ENCODE measurements around the gene CTH.
"Not testable (repeated sequence)": the region's sequence is repeated elsewhere in the genome, so short reads cannot be mapped to it uniquely, and the experiment has no call there.

Gene CTH

GRCh38 chr1:70458131-70458530 is 47.1 kb downstream of the CTH start:
- Mint-ChIP-seq H3K4me1 (peaks cover 18% of the 10 kb centered on the region), H3K36me3 (ENCODE audit: low read depth) (no peaks in the 10 kb centered on the region), H3K9me3 (no peaks in the 10 kb centered on the region), H3K27me3 (ENCODE audit: low read depth, poor library complexity) (no peaks in the 10 kb centered on the region), H3K4me3 (no peak overlapping the region), H3K27ac (no peak overlapping the region)
- TF ChIP-seq CTCF (IDR thresholded peaks at IDR 0.05) = no peak
- DNase-seq = no peak

- DNase-seq = no peak
- Mint-ChIP-seq H3K36me3 (ENCODE audit: low read depth) (no peaks in the 10 kb centered on the region), H3K9me3 (no peaks in the 10 kb centered on the region)
These were observed 48.6 kb downstream of the CTH start for GRCh38 chr1:70459496-70460225.

GRCh38 chr1:70460740-70461713 is 50.0 kb downstream of the CTH start:
- not testable (repeated sequence) for H3K27ac Mint-ChIP-seq; H3K27me3 Mint-ChIP-seq (ENCODE audit: low read depth, poor library complexity); DNase-seq; H3K9me3 Mint-ChIP-seq; H3K4me3 Mint-ChIP-seq; H3K36me3 Mint-ChIP-seq (ENCODE audit: low read depth)
- H3K4me1 Mint-ChIP-seq = peaks cover 18% of the 10 kb centered on the region

More at GRCh38 chr1:70459496-70460225, 48.6 kb downstream of the CTH start:
- H3K4me3 Mint-ChIP-seq = no peak overlapping the region
- H3K27me3 Mint-ChIP-seq (ENCODE audit: low read depth, poor library complexity) = peaks cover 4% of the 10 kb centered on the region
- peaks cover 18% of the 10 kb centered on the region for H3K4me1 Mint-ChIP-seq
- TF ChIP-seq CTCF (IDR thresholded peaks at IDR 0.05) = no peak
- H3K27ac Mint-ChIP-seq = no peak overlapping the region

- no peak for TF ChIP-seq CTCF (IDR thresholded peaks at IDR 0.05)
- Mint-ChIP-seq H3K4me1 (peaks cover 18% of the 10 kb centered on the region), H3K4me3 (no peak overlapping the region), H3K27ac (no peak overlapping the region), H3K27me3 (ENCODE audit: low read depth, poor library complexity) (peaks cover 4% of the 10 kb centered on the region), H3K9me3 (no peaks in the 10 kb centered on the region), H3K36me3 (ENCODE audit: low read depth) (no peaks in the 10 kb centered on the region)
- no peak for DNase-seq
These were observed 51.5 kb downstream of the CTH start for GRCh38 chr1:70462611-70463010.

- no peak overlapping the region for H3K4me3 Mint-ChIP-seq
- H3K27me3 Mint-ChIP-seq (ENCODE audit: low read depth, poor library complexity) = peaks cover 10% of the 10 kb centered on the region
- no peaks in the 10 kb centered on the region for H3K9me3 Mint-ChIP-seq
- DNase-seq = no peak
- peaks cover 3% of the 10 kb centered on the region for H3K4me1 Mint-ChIP-seq
- no peak for TF ChIP-seq CTCF (IDR thresholded peaks at IDR 0.05)
- no peaks in the 10 kb centered on the region for H3K36me3 Mint-ChIP-seq (ENCODE audit: low read depth)
- no peak overlapping the region for H3K27ac Mint-ChIP-seq
These were observed 54.8 kb downstream of the CTH start for GRCh38 chr1:70465911-70466310.

GRCh38 chr1:70467531-70467930 is 56.5 kb downstream of the CTH start:
- Mint-ChIP-seq H3K27me3 (ENCODE audit: low read depth, poor library complexity) (peaks cover 10% of the 10 kb centered on the region), H3K4me1 (no peaks in the 10 kb centered on the region), H3K4me3 (no peak overlapping the region), H3K36me3 (ENCODE audit: low read depth) (no peaks in the 10 kb centered on the region), H3K9me3 (no peaks in the 10 kb centered on the region), H3K27ac (no peak overlapping the region)
- no peak for TF ChIP-seq CTCF (IDR thresholded peaks at IDR 0.05)
- DNase-seq = no peak

Measured in nephron progenitor cell (in vitro differentiated cells).